ENCODE data around the gene PRKN.

PRKN gene

GRCh38 chr6:161624111-161624510, 1103.5 kb downstream of the PRKN start:
- no peak for DNase-seq

DNA sequence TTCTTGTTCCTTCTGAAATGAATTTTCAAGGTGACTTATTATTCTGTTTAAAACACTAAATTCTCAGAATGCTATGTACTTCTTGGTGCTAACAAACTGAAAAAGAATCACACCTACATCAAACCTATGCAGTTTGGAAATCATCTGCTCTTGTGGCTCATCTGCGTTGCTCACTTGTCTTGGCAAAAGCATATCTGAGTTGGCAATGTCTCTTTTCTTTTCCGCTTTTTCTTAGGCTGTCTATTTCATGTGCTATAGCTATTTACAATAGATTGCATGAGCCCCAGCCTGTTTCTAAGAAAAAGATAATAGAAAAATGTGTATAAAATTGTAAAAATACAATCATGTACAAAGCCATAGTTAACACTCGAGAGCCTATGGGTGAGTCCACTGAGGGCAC, 1104.8 kb downstream of the PRKN start:
- DNase-seq, result no peak

- DNase-seq, result no peak
Observed at GRCh38 chr6:161618831-161619454, 1108.6 kb downstream of the PRKN start.

DNA sequence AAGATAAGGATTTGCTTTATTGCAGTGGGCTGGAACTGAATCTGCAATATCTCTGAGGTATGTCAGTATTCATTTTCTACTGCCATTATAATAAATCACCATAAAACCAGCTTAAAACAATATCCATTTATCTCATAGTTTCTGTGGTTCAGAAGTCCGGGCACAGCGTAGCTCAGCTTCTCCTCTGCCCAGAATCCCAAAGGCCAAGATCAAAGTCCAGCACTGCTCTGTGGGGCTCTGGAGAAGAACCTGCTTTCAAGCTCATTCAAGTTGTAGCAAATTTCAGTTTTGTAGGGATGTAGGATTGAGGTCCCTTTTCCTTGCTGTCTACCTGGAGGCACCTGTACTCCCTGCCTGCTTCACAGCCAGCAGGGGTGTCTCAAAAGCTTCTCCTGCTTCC, 1113.9 kb downstream of the PRKN start:
- no peak for DNase-seq

- no peak for DNase-seq
Observed at GRCh38 chr6:161608771-161609170, 1118.8 kb downstream of the PRKN start.

DNA sequence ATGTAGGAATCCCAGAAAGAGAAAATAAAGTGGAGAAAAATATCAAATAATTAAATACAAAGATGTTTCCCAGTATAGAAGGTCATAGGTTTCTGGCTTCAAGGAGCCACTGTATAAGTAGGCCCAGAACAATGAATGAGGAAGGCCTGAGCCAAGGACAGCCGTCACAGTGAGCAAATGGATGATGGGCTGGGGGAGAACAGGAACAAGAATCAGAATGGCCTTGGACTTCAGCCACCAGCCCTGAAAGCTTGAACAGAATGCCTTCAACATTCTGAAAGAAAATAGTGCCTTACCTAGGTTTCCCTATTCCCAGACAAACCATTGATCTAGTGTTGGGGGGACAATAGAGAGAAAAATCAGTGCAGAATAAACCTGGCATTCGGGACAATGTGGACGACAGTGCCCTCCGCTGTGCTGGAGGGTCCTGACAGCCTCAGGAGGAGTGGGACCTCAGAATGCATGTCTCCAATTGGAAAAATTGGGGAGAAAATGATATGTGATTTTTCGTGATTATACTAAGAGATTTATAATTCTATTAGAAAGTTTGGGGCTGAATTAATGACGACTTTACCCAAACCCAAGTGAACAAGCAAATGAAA, 1119.8 kb downstream of the PRKN start:
- no peak for DNase-seq

GRCh38 chr6:161602359-161602758, 1125.2 kb downstream of the PRKN start:
- no peak for DNase-seq

- DNase-seq, result no peak
Observed at GRCh38 chr6:161598896-161599295, 1128.7 kb downstream of the PRKN start.

DNA sequence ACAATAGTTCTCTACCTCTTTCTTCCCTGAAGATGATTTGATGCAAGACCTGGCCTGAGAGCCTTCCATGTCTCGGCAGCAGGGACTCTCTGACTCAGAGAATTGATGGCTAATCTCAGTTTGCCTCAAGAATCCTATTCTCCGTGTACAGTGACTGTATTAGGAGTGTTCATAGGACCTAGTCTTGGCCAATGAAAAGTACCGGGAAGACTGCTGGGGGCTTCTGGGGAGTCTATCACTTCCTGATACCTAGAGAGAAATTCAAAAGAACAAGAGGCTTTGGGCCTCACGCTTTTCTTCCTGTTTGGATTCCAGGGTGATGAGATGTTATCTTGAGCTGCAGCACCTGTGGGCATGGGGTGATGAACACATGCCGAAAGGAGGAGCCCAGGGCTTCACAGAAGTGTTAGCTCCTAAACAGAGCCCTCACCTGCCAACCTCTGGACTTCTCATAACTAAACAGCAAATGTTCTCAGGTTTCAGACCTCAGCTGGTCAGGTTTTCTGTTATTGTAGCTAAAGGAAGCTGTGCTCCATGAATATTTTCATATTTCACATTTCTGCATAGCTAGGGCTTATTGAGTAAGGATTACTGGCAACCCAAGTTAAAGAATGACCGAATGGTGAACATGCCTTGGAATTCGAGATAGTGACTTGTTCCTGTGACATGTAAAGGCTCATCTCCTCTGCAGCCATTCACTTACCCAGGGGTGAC, 1130.6 kb downstream of the PRKN start:
- DNase-seq, result no peak

- DNase-seq, result no peak
Observed at GRCh38 chr6:161594412-161594811, 1133.2 kb downstream of the PRKN start.

GRCh38 chr6:161590961-161591627, 1136.5 kb downstream of the PRKN start:
- DNase-seq, result no peak

GRCh38 chr6:161586887-161587286, 1140.7 kb downstream of the PRKN start:
- DNase-seq, result no peak

DNA sequence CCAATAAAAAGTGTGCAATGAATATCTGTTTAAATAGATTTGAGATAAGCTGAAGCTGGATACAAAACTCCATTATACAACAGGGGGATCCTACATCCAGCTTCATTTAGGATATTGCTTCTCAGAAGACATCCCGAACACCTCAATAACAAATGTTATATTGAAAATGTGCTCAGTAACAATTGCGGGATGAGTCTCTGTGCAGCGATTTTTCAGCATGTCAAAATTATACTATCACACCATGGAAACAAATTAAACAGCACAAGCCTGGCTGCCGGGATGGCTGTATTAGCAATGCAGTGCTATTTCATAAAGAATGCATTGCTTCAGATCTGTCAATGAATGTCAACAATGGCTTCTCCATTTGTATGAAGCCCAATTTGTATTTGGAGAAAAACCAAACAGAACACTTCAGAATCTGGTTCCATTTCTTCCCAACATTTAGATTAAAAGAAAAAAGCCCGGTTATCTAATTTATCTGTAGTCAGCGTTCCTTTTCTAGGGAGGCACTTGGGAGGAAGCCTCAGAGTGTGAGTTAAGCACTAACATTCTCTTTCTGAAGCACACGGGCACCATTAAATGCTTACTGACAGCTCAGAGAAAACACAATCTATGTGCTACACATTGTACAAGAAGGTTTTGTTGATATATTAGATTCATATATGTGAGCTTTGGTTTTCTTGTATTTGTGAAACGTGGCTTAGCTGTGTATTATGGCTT, 1142.8 kb downstream of the PRKN start:
- DNase-seq, result no peak

- no peak for DNase-seq
Observed at GRCh38 chr6:161584051-161584450, 1143.5 kb downstream of the PRKN start.

- no peak for DNase-seq
Observed at GRCh38 chr6:161583584-161583983, 1144.0 kb downstream of the PRKN start.

- DNase-seq, result no peak
Observed at GRCh38 chr6:161578478-161578877, 1149.1 kb downstream of the PRKN start.

- DNase-seq, result no peak
Observed at GRCh38 chr6:161575523-161576254, 1151.9 kb downstream of the PRKN start.

- DNase-seq, result no peak
Observed at GRCh38 chr6:161568885-161569456, 1158.6 kb downstream of the PRKN start.

- DNase-seq, result no peak
Observed at GRCh38 chr6:161564952-161565351, 1162.6 kb downstream of the PRKN start.

DNA sequence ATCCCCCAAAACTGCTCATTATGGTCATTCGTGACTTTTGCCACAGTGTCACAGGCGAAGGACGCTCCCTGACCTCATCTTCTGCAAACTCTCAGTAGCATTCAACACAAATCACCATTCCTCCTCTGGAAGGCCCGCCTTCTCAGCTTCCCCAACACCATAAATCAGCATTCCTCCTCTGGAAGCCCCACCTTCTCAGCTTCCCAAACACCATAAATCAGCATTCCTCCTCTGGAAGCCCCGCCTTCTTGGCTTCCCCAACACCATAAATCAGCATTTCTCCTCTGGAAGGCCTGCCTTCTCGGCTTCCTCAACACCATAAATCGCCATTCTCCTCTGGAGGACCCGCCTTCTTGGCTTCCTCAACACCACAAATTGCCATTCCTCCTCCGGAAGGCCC, 1165.7 kb downstream of the PRKN start:
- no peak for DNase-seq

DNA sequence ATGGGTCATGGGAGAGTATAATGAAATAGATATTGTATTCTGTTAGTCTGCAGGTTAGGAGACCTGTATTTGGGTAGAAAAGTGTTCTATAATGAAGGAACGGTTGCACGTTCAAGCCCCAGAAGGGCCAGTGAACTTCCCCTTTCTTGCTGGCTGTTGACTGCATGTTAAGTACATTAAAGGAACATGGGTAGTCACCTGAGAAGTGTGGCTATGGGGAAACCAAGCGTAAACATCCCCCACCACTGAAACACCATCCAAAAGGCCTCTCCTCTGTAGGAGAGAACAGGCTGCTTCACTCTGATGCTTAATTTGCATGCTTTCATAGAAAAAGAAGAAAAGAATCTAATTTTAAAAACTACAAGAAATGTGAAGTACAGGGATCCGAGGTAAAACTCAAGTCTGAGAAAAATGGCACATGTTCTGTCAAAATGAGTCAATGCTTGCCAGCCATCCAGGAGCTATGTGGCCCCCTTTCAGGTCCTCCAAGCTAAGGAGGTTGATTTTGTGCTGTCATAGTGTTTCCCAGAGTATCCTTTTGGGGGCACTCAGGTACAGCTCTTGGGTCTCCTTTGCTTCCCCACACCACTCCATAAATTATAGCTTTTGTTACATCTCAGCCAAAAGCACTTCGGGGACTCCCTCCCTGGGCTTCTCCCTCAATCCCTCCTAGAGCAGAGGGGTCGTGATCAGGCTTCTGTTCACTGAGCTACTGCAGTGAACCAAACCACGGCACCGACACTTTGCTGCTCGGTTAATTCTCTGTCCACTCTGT, 1170.0 kb downstream of the PRKN start:
- DNase-seq, result no peak

Data from CD4-positive, alpha-beta T cell treated with Interleukin-4 for 1 hour (primary cell).